ENCODE data around the gene ERGIC1. TPM values are rescaled to one million over a fixed set of nuclear protein-coding genes. Genes with fewer than 3 reads are reported as not detected.

ERGIC1 gene
- total and polyA plus RNA-seq, 2 of the 13 experiments (the other 11 are each of a cell fraction or from before 2014, with no cell fraction given) = 78.5 to 184 TPM

DNA sequence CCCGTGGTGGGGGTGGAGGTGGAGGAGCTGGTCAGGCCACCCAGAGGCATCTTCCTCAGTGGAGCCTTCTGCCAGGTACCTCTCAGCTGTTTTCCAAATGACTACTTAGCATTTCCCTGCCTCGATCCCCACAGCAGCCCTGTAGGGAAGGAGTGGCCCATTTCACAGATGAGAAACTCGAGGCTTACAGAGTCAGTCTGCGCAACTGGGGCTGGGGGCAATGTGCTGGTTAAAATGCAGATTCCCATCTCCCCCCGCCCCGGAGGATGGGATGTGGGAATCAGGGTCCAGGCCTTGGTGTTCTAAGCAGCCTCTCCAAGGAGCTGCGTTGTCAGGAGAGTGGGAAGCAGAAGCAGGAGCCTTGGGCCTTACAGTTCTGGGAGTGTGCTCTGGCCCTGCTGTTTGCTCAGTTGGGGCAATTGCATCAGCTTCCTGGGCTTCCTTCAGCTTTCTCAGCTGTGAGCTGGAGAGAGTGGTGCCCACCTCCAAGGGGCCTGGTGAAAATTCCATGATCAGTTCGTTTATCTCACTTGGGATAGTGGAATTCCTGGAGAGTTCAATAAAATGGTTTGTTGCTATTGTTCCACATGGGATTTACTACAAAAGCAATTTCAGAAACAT lies 19.4 kb downstream of the ERGIC1 start:
- H3K4me1 ChIP-seq (ENCODE audit: insufficient read depth, low read length) = peaks cover 96% of the 10 kb centered on the region
- FAIRE-seq (peak; percentile 34), DNase-seq (ENCODE audit: low spot score) (no peak), ATAC-seq (no peak)
- CTCF ChIA-PET (ENCODE audit: low intra/inter-chr PET ratio, low total read pairs) = no interaction called here
- H3K4me3 ChIP-seq (replicated peaks in 1 of 3; ENCODE audit: insufficient read depth in 1 of 3, low read depth in 2 of 3, low read length in 3 of 3) = no peak overlapping the region
- H3K4me2 ChIP-seq (ENCODE audit: low read depth, low read length) = peak overlapping the region; percentile 57
- intact Hi-C loops (cut with micrococcal nuclease; ENCODE audit: unreplicated experiment) = no loop called here
- no peaks in the 10 kb centered on the region for H4K20me1 ChIP-seq (ENCODE audit: insufficient read depth, low read length)
- H3K27me3 ChIP-seq (ENCODE audit: control insufficient read depth in 1 of 2, insufficient read depth in 2 of 2, low read length in 2 of 2) = no peaks in the 10 kb centered on the region
- peak overlapping the region; percentile 72 for H3K9ac ChIP-seq (ENCODE audit: insufficient read depth, low read depth, low read length)
- no peak overlapping the region for H2AFZ ChIP-seq (ENCODE audit: low read length)
- no TSS peak for BruUV-seq (replicated peaks)
- 82% methylated on average over 7 of the region's 8 CpGs for WGBS (ENCODE audit: low lambda C conversion rate)
- peaks cover 87% of the 10 kb centered on the region for H3K79me2 ChIP-seq (ENCODE audit: insufficient read depth, low read length)
- in situ Hi-C loops (cut with HindIII; ENCODE audit: extremely low pct_ligation_motif_present, low pct_unique_long_range_greater_than_20kb) = loop anchor here (10.0 kb wide), 1 partner anchor 79 kb away; the partner anchor contains the start of gene DUSP1
- POLR2A ChIA-PET = interaction anchor here (0.7 to 3.8 kb wide), 12 partner anchors 14 to 139 kb away, joined by 3 to 28 read pairs (median 6); partner anchors contain the start of genes DUSP1 and ERGIC1
- no peaks in the 10 kb centered on the region for H3K9me3 ChIP-seq (ENCODE audit: low read length)
- peak overlapping the region; percentile 86 for H3K27ac ChIP-seq (ENCODE audit: extremely low read length, insufficient read depth, low read length)
- H3K36me3 ChIP-seq (replicated peaks in 1 of 2; ENCODE audit: control insufficient read depth in 1 of 2, insufficient read depth in 2 of 2, low read length in 2 of 2) = peaks cover 6 to 20% of the 10 kb centered on the region in 2 experiments; a peak in 2 of 5 replicates
- TF ChIP-seq FIP1L1 (IDR thresholded peaks at IDR 0.05; ENCODE audit: borderline replicate concordance, insufficient read depth, low read depth, low read length) = no peak
- TF ChIP-seq FOXJ3 (CRISPR knock-in tag; IDR thresholded peaks at IDR 0.05; ENCODE audit: borderline replicate concordance) = no peak
- no peak for TF ChIP-seq ARID2 (CRISPR knock-in tag; IDR thresholded peaks at IDR 0.05; ENCODE audit: borderline replicate concordance)
- TF ChIP-seq SRY (CRISPR knock-in tag; IDR thresholded peaks at IDR 0.05) = no peak
- no peak for TF ChIP-seq ZNF776 (CRISPR knock-in tag; IDR thresholded peaks at IDR 0.05)
- 0 out of 2 replicates have a peak, but pooled peaks have one; percentile 32 for TF ChIP-seq ZNF564 (CRISPR knock-in tag; IDR thresholded peaks at IDR 0.05)
- TF ChIP-seq, protein P1, sequence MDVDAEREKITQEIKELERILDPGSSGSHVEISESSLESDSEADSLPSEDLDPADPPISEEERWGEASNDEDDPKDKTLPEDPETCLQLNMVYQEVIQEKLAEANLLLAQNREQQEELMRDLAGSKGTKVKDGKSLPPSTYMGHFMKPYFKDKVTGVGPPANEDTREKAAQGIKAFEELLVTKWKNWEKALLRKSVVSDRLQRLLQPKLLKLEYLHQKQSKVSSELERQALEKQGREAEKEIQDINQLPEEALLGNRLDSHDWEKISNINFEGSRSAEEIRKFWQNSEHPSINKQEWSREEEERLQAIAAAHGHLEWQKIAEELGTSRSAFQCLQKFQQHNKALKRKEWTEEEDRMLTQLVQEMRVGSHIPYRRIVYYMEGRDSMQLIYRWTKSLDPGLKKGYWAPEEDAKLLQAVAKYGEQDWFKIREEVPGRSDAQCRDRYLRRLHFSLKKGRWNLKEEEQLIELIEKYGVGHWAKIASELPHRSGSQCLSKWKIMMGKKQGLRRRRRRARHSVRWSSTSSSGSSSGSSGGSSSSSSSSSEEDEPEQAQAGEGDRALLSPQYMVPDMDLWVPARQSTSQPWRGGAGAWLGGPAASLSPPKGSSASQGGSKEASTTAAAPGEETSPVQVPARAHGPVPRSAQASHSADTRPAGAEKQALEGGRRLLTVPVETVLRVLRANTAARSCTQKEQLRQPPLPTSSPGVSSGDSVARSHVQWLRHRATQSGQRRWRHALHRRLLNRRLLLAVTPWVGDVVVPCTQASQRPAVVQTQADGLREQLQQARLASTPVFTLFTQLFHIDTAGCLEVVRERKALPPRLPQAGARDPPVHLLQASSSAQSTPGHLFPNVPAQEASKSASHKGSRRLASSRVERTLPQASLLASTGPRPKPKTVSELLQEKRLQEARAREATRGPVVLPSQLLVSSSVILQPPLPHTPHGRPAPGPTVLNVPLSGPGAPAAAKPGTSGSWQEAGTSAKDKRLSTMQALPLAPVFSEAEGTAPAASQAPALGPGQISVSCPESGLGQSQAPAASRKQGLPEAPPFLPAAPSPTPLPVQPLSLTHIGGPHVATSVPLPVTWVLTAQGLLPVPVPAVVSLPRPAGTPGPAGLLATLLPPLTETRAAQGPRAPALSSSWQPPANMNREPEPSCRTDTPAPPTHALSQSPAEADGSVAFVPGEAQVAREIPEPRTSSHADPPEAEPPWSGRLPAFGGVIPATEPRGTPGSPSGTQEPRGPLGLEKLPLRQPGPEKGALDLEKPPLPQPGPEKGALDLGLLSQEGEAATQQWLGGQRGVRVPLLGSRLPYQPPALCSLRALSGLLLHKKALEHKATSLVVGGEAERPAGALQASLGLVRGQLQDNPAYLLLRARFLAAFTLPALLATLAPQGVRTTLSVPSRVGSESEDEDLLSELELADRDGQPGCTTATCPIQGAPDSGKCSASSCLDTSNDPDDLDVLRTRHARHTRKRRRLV (CRISPR knock-in tag; IDR thresholded peaks at IDR 0.05) = 0 out of 2 replicates have a peak, but pooled peaks have one; percentile 39
- no peak for TF ChIP-seq ADNP (CRISPR knock-in tag; IDR thresholded peaks at IDR 0.05)
- no peak for TF ChIP-seq BCL6 (CRISPR knock-in tag; IDR thresholded peaks at IDR 0.05)
- TF ChIP-seq, protein P2, sequence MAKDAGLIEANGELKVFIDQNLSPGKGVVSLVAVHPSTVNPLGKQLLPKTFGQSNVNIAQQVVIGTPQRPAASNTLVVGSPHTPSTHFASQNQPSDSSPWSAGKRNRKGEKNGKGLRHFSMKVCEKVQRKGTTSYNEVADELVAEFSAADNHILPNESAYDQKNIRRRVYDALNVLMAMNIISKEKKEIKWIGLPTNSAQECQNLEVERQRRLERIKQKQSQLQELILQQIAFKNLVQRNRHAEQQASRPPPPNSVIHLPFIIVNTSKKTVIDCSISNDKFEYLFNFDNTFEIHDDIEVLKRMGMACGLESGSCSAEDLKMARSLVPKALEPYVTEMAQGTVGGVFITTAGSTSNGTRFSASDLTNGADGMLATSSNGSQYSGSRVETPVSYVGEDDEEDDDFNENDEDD (CRISPR knock-in tag; IDR thresholded peaks at IDR 0.05; ENCODE audit: borderline replicate concordance) = no peak
- TF ChIP-seq HCFC1 (IDR thresholded peaks at IDR 0.05; ENCODE audit: low read depth, low read length) = no peak
- TF ChIP-seq CHD4 (IDR thresholded peaks at IDR 0.05; ENCODE audit: borderline replicate concordance, low read length) = peak; percentile 3; the same call in 1 of the 2 replicates
- TF ChIP-seq FOSL2 (CRISPR knock-in tag; IDR thresholded peaks at IDR 0.05) = 0 out of 2 replicates have a peak, but pooled peaks have one; percentile 24
- TF ChIP-seq, protein P3, sequence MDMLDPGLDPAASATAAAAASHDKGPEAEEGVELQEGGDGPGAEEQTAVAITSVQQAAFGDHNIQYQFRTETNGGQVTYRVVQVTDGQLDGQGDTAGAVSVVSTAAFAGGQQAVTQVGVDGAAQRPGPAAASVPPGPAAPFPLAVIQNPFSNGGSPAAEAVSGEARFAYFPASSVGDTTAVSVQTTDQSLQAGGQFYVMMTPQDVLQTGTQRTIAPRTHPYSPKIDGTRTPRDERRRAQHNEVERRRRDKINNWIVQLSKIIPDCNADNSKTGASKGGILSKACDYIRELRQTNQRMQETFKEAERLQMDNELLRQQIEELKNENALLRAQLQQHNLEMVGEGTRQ (IDR thresholded peaks at IDR 0.05; ENCODE audit: low read depth, low read length) = no peak
- TF ChIP-seq, protein P3 (CRISPR knock-in tag; IDR thresholded peaks at IDR 0.05; ENCODE audit: borderline replicate concordance) = no peak
- TF ChIP-seq ZFX (CRISPR knock-in tag; IDR thresholded peaks at IDR 0.05; ENCODE audit: low read depth) = no peak
- TF ChIP-seq IKZF1 (IDR thresholded peaks at IDR 0.05) = no peak
